ACC112 (cell line): ENCODE measurements around the gene CCDC27.

Experiments used
- H2AFZ ChIP-seq: fragments of 200-600 bp; sonication (generic); one replicate; pipeline ENCODE4 v1.6.0; 2017; ENCODE audit warnings: antibody characterized with exemption, low read length; ENCODE audit not compliant: unreplicated experiment
- H3K27ac ChIP-seq: fragments of 200-600 bp; sonication (generic); 2 replicates; pipeline ENCODE4 v1.5.1; 2014; ENCODE audit warnings: low read depth, mild to moderate bottlenecking, antibody characterized with exemption, low read length, moderate library complexity
- H3K27me3 ChIP-seq: fragments of 200-600 bp; sonication (generic); 2 replicates; pipeline ENCODE4 v1.6.1; 2014; ENCODE audit warnings: mild to moderate bottlenecking, antibody characterized with exemption, low read length, moderate library complexity, mixed read lengths; ENCODE audit not compliant: insufficient read depth
- H3K36me3 ChIP-seq: fragments of 200-600 bp; sonication (generic); 2 replicates; pipeline ENCODE4 v1.6.1; 2016; ENCODE audit warnings: mild to moderate bottlenecking, antibody characterized with exemption, low read length, moderate library complexity, mixed read lengths; ENCODE audit not compliant: insufficient read depth
- H3K4me1 ChIP-seq: fragments of 200-600 bp; sonication (generic); one replicate; pipeline ENCODE4 v1.6.1; 2016; ENCODE audit warnings: low read length, mixed read lengths; ENCODE audit not compliant: insufficient read depth, unreplicated experiment, control insufficient read depth
- H3K4me3 ChIP-seq: fragments of 200-600 bp; sonication (generic); 2 replicates; pipeline ENCODE4 v1.5.1; 2014; ENCODE audit warnings: mild to moderate bottlenecking, low read depth, low read length
- H3K79me2 ChIP-seq: fragments of 200-600 bp; sonication (generic); one replicate; pipeline ENCODE4 v1.6.0; 2016; ENCODE audit warnings: low read length; ENCODE audit not compliant: control insufficient read depth, unreplicated experiment, insufficient read depth

Gene CCDC27

GRCh38 chr1:3759796-3760195 lies 7.5 kb downstream of the CCDC27 start:
- no peak overlapping the region for H2AFZ ChIP-seq
- peaks cover 58% of the 10 kb centered on the region for H3K27me3 ChIP-seq
- H3K4me3 ChIP-seq: no peak overlapping the region
- no peak overlapping the region for H3K27ac ChIP-seq
- no peaks in the 10 kb centered on the region for H3K36me3 ChIP-seq
- no peaks in the 10 kb centered on the region for H3K4me1 ChIP-seq
- H3K79me2 ChIP-seq: no peaks in the 10 kb centered on the region

- Histone ChIP-seq H3K4me3 (no peak overlapping the region), H3K36me3 (no peaks in the 10 kb centered on the region), H3K27ac (no peak overlapping the region), H3K27me3 (peaks cover 59% of the 10 kb centered on the region), H3K79me2 (no peaks in the 10 kb centered on the region), H2AFZ (no peak overlapping the region), H3K4me1 (no peaks in the 10 kb centered on the region)
These were observed 9.2 kb downstream of the CCDC27 start for GRCh38 chr1:3761296-3762010.

GRCh38 chr1:3762151-3762872 lies 10.1 kb downstream of the CCDC27 start:
- Histone ChIP-seq H3K27me3 (peaks cover 59% of the 10 kb centered on the region), H3K36me3 (no peaks in the 10 kb centered on the region), H2AFZ (no peak overlapping the region)

GRCh38 chr1:3762873-3763228 lies 10.6 kb downstream of the CCDC27 start:
- Histone ChIP-seq H3K27me3 (peaks cover 59% of the 10 kb centered on the region), H2AFZ (no peak overlapping the region)

More at GRCh38 chr1:3762151-3762872, 10.1 kb downstream of the CCDC27 start:
- H3K79me2 ChIP-seq: no peaks in the 10 kb centered on the region
- H3K27ac ChIP-seq: no peak overlapping the region
- no peak overlapping the region for H3K4me3 ChIP-seq
- H3K4me1 ChIP-seq: no peaks in the 10 kb centered on the region

GRCh38 chr1:3763351-3764125 lies 11.3 kb downstream of the CCDC27 start:
- no peaks in the 10 kb centered on the region for H3K4me1 ChIP-seq
- no peak overlapping the region for H2AFZ ChIP-seq
- no peak overlapping the region for H3K4me3 ChIP-seq
- H3K36me3 ChIP-seq: no peaks in the 10 kb centered on the region
- H3K27me3 ChIP-seq: peaks cover 59% of the 10 kb centered on the region
- H3K79me2 ChIP-seq: no peaks in the 10 kb centered on the region
- H3K27ac ChIP-seq: no peak overlapping the region

More at GRCh38 chr1:3762873-3763228, 10.6 kb downstream of the CCDC27 start:
- H3K27ac ChIP-seq: no peak overlapping the region
- H3K36me3 ChIP-seq: no peaks in the 10 kb centered on the region
- no peak overlapping the region for H3K4me3 ChIP-seq
- no peaks in the 10 kb centered on the region for H3K4me1 ChIP-seq
- H3K79me2 ChIP-seq: no peaks in the 10 kb centered on the region

- Histone ChIP-seq H3K4me1 (peaks cover 5% of the 10 kb centered on the region), H3K27ac (no peak overlapping the region), H2AFZ (no peak overlapping the region), H3K4me3 (no peak overlapping the region), H3K27me3 (peaks cover 45% of the 10 kb centered on the region), H3K79me2 (no peaks in the 10 kb centered on the region), H3K36me3 (no peaks in the 10 kb centered on the region)
These were observed 15.2 kb downstream of the CCDC27 start for GRCh38 chr1:3767328-3767925.

DNA sequence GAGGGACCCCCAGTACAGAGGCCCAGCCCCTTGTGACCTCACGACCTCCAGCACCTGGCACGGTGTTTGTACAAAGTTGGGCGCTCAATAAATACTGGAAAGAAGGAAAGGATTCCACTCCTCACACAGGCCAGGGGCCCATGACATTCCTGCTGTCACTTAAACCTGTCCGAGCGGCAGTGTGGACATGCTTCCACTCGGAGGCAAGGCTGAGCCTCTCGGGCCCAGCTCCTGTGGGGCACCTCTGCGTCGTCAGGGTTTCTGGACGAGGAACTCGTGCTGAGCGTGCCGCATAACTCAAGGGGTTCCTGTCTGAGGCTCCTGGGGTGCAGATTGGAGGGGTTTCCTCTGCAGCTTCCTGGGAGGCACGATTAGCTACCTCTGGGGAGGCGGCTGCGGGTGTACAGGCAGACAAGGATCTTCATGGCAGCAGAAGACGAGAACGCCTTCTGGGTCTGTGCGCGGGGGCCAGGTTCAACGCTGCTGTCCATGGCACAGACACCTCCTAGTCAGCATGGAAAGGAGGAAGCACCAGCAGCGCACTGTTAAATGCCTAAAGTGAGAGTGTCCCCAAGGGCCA lies 16.7 kb downstream of the CCDC27 start:
- Histone ChIP-seq H2AFZ (no peak overlapping the region), H3K4me1 (peaks cover 5% of the 10 kb centered on the region)

GRCh38 chr1:3770047-3770765 lies 18.0 kb downstream of the CCDC27 start:
- Histone ChIP-seq H3K27me3 (peaks cover 25% of the 10 kb centered on the region), H3K36me3 (no peaks in the 10 kb centered on the region), H2AFZ (no peak overlapping the region), H3K4me1 (peaks cover 8% of the 10 kb centered on the region), H3K79me2 (no peaks in the 10 kb centered on the region), H3K27ac (no peak overlapping the region), H3K4me3 (no peak overlapping the region)

More for the DNA sequence above, 16.7 kb downstream of the CCDC27 start:
- no peaks in the 10 kb centered on the region for H3K79me2 ChIP-seq
- H3K4me3 ChIP-seq: no peak overlapping the region
- H3K27me3 ChIP-seq: peaks cover 35% of the 10 kb centered on the region
- no peak overlapping the region for H3K27ac ChIP-seq
- H3K36me3 ChIP-seq: no peaks in the 10 kb centered on the region

GRCh38 chr1:3771108-3772026 lies 19.1 kb downstream of the CCDC27 start:
- no peak overlapping the region for H3K27ac ChIP-seq
- H3K4me3 ChIP-seq: peak overlapping the region; percentile 83

More at GRCh38 chr1:3771108-3772026, 19.1 kb downstream of the CCDC27 start:
- Histone ChIP-seq H2AFZ (peak overlapping the region; percentile 60), H3K4me1 (peaks cover 14% of the 10 kb centered on the region), H3K27me3 (peaks cover 17% of the 10 kb centered on the region), H3K36me3 (no peaks in the 10 kb centered on the region), H3K79me2 (no peaks in the 10 kb centered on the region)
